ENCODE data around the gene LRRC1.

Gene LRRC1

GRCh38 chr6:53864781-53865180 is 70.0 kb downstream of the LRRC1 start:
- DNase-seq (ENCODE audit: low read depth, low spot score) = no peak
- in situ Hi-C loops (cut with HindIII; ENCODE audit: low sequenced_read_pairs) = no loop called here
- no peak overlapping the region for H3K4me3 ChIP-seq (ENCODE audit: low read depth, low read length)
- no peak for TF ChIP-seq CTCF (IDR thresholded peaks at IDR 0.05; ENCODE audit: low read depth, low read length)

- no peak for TF ChIP-seq CTCF (IDR thresholded peaks at IDR 0.05; ENCODE audit: low read depth, low read length)
Observed at GRCh38 chr6:53866226-53866625, 71.4 kb downstream of the LRRC1 start.

GRCh38 chr6:53868626-53869025 is 73.8 kb downstream of the LRRC1 start:
- H3K4me3 ChIP-seq (ENCODE audit: low read depth, low read length) = no peak overlapping the region
- in situ Hi-C loops (cut with HindIII; ENCODE audit: low sequenced_read_pairs) = no loop called here
- no peak for TF ChIP-seq CTCF (IDR thresholded peaks at IDR 0.05; ENCODE audit: low read depth, low read length)

More at GRCh38 chr6:53866226-53866625, 71.4 kb downstream of the LRRC1 start:
- in situ Hi-C loops (cut with HindIII; ENCODE audit: low sequenced_read_pairs) = no loop called here
- peak; percentile 28 for DNase-seq (ENCODE audit: low read depth, low spot score)
- no peak overlapping the region for H3K4me3 ChIP-seq (ENCODE audit: low read depth, low read length)

GRCh38 chr6:53869964-53870363 is 75.2 kb downstream of the LRRC1 start:
- no peak overlapping the region for H3K4me3 ChIP-seq (ENCODE audit: low read depth, low read length)
- no peak for TF ChIP-seq CTCF (IDR thresholded peaks at IDR 0.05; ENCODE audit: low read depth, low read length)
- in situ Hi-C loops (cut with HindIII; ENCODE audit: low sequenced_read_pairs) = no loop called here
- DNase-seq (ENCODE audit: low read depth, low spot score) = peak; percentile 16

More at GRCh38 chr6:53868626-53869025, 73.8 kb downstream of the LRRC1 start:
- DNase-seq (ENCODE audit: low read depth, low spot score) = no peak

- DNase-seq (ENCODE audit: low read depth, low spot score) = no peak
- in situ Hi-C loops (cut with HindIII; ENCODE audit: low sequenced_read_pairs) = no loop called here
- H3K4me3 ChIP-seq (ENCODE audit: low read depth, low read length) = no peak overlapping the region
- no peak for TF ChIP-seq CTCF (IDR thresholded peaks at IDR 0.05; ENCODE audit: low read depth, low read length)
Observed at GRCh38 chr6:53873922-53874321, 79.1 kb downstream of the LRRC1 start.

GRCh38 chr6:53874964-53875363 is 80.2 kb downstream of the LRRC1 start:
- H3K4me3 ChIP-seq (ENCODE audit: low read depth, low read length) = no peak overlapping the region
- DNase-seq (ENCODE audit: low read depth, low spot score) = no peak
- in situ Hi-C loops (cut with HindIII; ENCODE audit: low sequenced_read_pairs) = no loop called here
- TF ChIP-seq CTCF (IDR thresholded peaks at IDR 0.05; ENCODE audit: low read depth, low read length) = no peak

- no peak for TF ChIP-seq CTCF (IDR thresholded peaks at IDR 0.05; ENCODE audit: low read depth, low read length)
- no peak for DNase-seq (ENCODE audit: low read depth, low spot score)
- H3K4me3 ChIP-seq (ENCODE audit: low read depth, low read length) = no peak overlapping the region
- in situ Hi-C loops (cut with HindIII; ENCODE audit: low sequenced_read_pairs) = no loop called here
Observed at GRCh38 chr6:53877151-53877550, 82.3 kb downstream of the LRRC1 start.

Measured in astrocyte of the spinal cord (primary cell).